H1 (cell line): Measurements from ENCODE around the gene AKAP7.

Experiments used
- BRCA1 ChIP-seq: IDR thresholded peaks from 2 replicates; pipeline ENCODE4 v1.6.1; 2012; ENCODE audit warnings: low read depth, low read length, improper control_type of control experiment
- CHD1 ChIP-seq: IDR thresholded peaks from 2 replicates; pipeline ENCODE4 v1.6.1; 2012; ENCODE audit warnings: low read depth, low read length, improper control_type of control experiment
- GTF2F1 ChIP-seq: IDR thresholded peaks from 2 replicates; pipeline ENCODE4 v1.6.1; 2012; ENCODE audit warnings: low read depth, low read length, improper control_type of control experiment, borderline replicate concordance
- POLR2AphosphoS5 ChIP-seq: IDR thresholded peaks from 2 replicates; pipeline ENCODE4 v1.6.1; 2011; ENCODE audit warnings: low read depth, low read length
- RAD21 ChIP-seq, 2 experiments: IDR thresholded peaks in 1 of 2; conservative IDR thresholded peaks in 1 of 2; 2 replicates each; pipeline ENCODE4 v1.6.1; 2011; ENCODE audit warnings: low read depth in 2 of 2, low read length in 2 of 2, improper control_type of control experiment in 1 of 2, inconsistent platforms in 1 of 2, mild to moderate bottlenecking in 1 of 2, moderate library complexity in 1 of 2
- TF ChIP-seq, protein P1 (sequence below), 3 experiments: IDR thresholded peaks; 1 replicate in 2 of 3; 2 replicates in 1 of 3; pipeline versions ENCODE4 v1.5.1 to v1.6.1; 2011; ENCODE audit warnings: low read length in 3 of 3, mild to moderate bottlenecking in 3 of 3, inconsistent platforms in 2 of 3, low read depth in 1 of 3, moderate library complexity in 1 of 3; ENCODE audit not compliant: insufficient read depth in 1 of 3; ENCODE audit errors: control extremely low read depth in 1 of 3
- TF ChIP-seq, protein P2 (sequence below): IDR thresholded peaks from 2 replicates; pipeline ENCODE4 v1.6.1; 2011; ENCODE audit warnings: low read length, improper control_type of control experiment

DNA sequence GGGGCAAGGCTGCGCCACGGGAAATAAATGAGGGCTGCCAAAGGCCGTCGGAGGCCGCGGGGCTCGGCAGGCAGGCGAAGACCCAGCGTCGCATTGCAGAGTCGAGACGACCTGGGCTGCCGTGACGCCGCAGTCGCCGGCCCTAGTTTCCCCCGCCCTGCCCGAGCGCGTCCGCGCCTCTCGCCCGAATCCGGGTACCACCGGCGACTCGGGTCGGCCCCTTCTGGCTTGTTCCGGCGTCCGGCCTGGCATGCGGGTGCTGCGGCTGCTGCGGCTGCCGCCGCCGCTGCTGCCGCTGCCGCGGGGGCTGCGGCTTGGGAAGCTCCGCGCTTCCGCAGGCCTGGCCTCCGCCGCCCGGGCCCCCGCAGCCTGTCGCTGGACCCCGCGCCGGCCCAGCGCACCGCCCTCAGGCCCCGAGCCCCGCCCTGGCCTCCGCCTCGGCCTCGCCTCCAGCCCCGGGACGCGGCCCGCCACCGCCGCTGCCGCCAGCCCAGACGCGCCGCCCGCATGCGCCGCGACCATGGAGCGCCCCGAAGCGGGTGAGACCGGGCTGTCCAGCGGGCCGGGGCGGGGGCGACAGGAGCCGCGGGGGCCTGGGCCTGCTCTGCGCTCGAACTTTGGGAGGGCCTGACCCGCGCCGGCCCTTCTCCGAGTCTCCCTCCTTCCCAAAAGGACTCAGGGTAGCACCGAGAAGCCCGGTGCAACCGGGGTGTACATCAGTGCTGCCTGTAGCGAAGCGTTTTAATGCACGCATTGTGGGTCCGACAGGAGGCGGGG, at the start of gene AKAP7:
- TF ChIP-seq BRCA1, result no peak
- TF ChIP-seq CHD1, result no peak
- TF ChIP-seq, protein P1, sequence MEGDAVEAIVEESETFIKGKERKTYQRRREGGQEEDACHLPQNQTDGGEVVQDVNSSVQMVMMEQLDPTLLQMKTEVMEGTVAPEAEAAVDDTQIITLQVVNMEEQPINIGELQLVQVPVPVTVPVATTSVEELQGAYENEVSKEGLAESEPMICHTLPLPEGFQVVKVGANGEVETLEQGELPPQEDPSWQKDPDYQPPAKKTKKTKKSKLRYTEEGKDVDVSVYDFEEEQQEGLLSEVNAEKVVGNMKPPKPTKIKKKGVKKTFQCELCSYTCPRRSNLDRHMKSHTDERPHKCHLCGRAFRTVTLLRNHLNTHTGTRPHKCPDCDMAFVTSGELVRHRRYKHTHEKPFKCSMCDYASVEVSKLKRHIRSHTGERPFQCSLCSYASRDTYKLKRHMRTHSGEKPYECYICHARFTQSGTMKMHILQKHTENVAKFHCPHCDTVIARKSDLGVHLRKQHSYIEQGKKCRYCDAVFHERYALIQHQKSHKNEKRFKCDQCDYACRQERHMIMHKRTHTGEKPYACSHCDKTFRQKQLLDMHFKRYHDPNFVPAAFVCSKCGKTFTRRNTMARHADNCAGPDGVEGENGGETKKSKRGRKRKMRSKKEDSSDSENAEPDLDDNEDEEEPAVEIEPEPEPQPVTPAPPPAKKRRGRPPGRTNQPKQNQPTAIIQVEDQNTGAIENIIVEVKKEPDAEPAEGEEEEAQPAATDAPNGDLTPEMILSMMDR (IDR thresholded peaks at IDR 0.05; ENCODE audit: control extremely low read depth in 1 of 3, insufficient read depth in 1 of 3, low read depth in 1 of 3, low read length in 3 of 3), result no peak; a peak in 1 of 4 replicates
- no peak for TF ChIP-seq GTF2F1
- TF ChIP-seq, protein P2, sequence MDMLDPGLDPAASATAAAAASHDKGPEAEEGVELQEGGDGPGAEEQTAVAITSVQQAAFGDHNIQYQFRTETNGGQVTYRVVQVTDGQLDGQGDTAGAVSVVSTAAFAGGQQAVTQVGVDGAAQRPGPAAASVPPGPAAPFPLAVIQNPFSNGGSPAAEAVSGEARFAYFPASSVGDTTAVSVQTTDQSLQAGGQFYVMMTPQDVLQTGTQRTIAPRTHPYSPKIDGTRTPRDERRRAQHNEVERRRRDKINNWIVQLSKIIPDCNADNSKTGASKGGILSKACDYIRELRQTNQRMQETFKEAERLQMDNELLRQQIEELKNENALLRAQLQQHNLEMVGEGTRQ, result no peak
- peak; percentile 66; the same call in 1 of the 2 replicates for TF ChIP-seq POLR2AphosphoS5
- TF ChIP-seq RAD21 (IDR thresholded peaks at IDR 0.05 in 1 of 2, conservative IDR thresholded peaks at IDR 0.05 in 1 of 2; ENCODE audit: low read depth in 2 of 2, low read length in 2 of 2), result peak; percentile 6 to 28; a peak in 2 of 4 replicates
